WERI-Rb-1 (cell line): Measurements from ENCODE around the gene IGF2.

ENCODE experiments used
- DNase-seq: peaks from one replicate; pipeline ENCODE4 v3.0.0-alpha.2; 2020
- H3K27ac ChIP-seq: fragments of 250-450 bp; sonication (Bioruptor Pico); 2 replicates; pipeline ENCODE4 v1.5.1; 2020; ENCODE audit warnings: mild to moderate bottlenecking, moderate library complexity
- H3K27me3 ChIP-seq: fragments of 250-450 bp; sonication (Bioruptor Pico); 2 replicates; pipeline ENCODE4 v1.5.1; 2021; ENCODE audit warnings: mild to moderate bottlenecking, low read depth, moderate library complexity; ENCODE audit not compliant: insufficient read depth, severe bottlenecking
- H3K36me3 ChIP-seq: fragments of 250-450 bp; sonication (Bioruptor Pico); 2 replicates; pipeline ENCODE4 v1.5.1; 2020; ENCODE audit warnings: mild to moderate bottlenecking, moderate library complexity
- H3K4me3 ChIP-seq: 2 replicates; pipeline ENCODE4 v1.5.1; 2011; ENCODE audit warnings: low read depth, mild to moderate bottlenecking, control low read depth, low read length
- H3K9me3 ChIP-seq: fragments of 250-450 bp; sonication (Bioruptor Pico); 2 replicates; pipeline ENCODE4 v1.5.1; 2021; ENCODE audit warnings: mild to moderate bottlenecking, moderate library complexity; ENCODE audit not compliant: severe bottlenecking
- CTCF ChIP-seq: IDR thresholded peaks from 2 replicates; pipeline ENCODE4 v1.5.1; 2011; ENCODE audit warnings: low read depth, mild to moderate bottlenecking, control low read depth, inconsistent platforms, low read length

Gene IGF2

GRCh38 chr11:2154889-2155288 is 15.7 kb upstream of the IGF2 start:
- Histone ChIP-seq H3K36me3 (no peaks in the 10 kb centered on the region), H3K4me3 (no peak overlapping the region), H3K9me3 (no peaks in the 10 kb centered on the region), H3K27me3 (peaks cover 88% of the 10 kb centered on the region), H3K27ac (no peak overlapping the region)
- no peak for DNase-seq
- TF ChIP-seq CTCF = no peak

- Histone ChIP-seq H3K4me3 (no peak overlapping the region), H3K9me3 (no peaks in the 10 kb centered on the region), H3K27me3 (peaks cover 89% of the 10 kb centered on the region), H3K36me3 (no peaks in the 10 kb centered on the region), H3K27ac (no peak overlapping the region)
- no peak for DNase-seq
- TF ChIP-seq CTCF = no peak
Measured at GRCh38 chr11:2154195-2154585, 15.0 kb upstream of the IGF2 start.

- DNase-seq = no peak
- H3K27ac ChIP-seq = no peak overlapping the region
- TF ChIP-seq CTCF = no peak
- H3K9me3 ChIP-seq = no peaks in the 10 kb centered on the region
- no peaks in the 10 kb centered on the region for H3K36me3 ChIP-seq
- H3K4me3 ChIP-seq = no peak overlapping the region
- peaks cover 90% of the 10 kb centered on the region for H3K27me3 ChIP-seq
Measured at GRCh38 chr11:2153581-2154194, 14.5 kb upstream of the IGF2 start.

GRCh38 chr11:2151500-2152257 is 12.5 kb upstream of the IGF2 start:
- peak; percentile 64 for TF ChIP-seq CTCF
- Histone ChIP-seq H3K27me3 (peaks cover 96% of the 10 kb centered on the region), H3K9me3 (no peaks in the 10 kb centered on the region), H3K36me3 (no peaks in the 10 kb centered on the region), H3K27ac (no peak overlapping the region), H3K4me3 (no peak overlapping the region)
- peak; percentile 76 for DNase-seq

GRCh38 chr11:2149864-2150847 is 11.0 kb upstream of the IGF2 start:
- H3K27ac ChIP-seq = no peak overlapping the region
- DNase-seq = no peak
- no peaks in the 10 kb centered on the region for H3K36me3 ChIP-seq
- no peaks in the 10 kb centered on the region for H3K9me3 ChIP-seq
- peak; percentile 38 for TF ChIP-seq CTCF
- no peak overlapping the region for H3K4me3 ChIP-seq
- H3K27me3 ChIP-seq = peaks cover 96% of the 10 kb centered on the region
